ENCODE results near the gene NFATC3.
A peak's percentile ranks its signal among the peaks of the same experiment; 100 is the strongest.
"Not testable (repeated sequence)": the region's sequence is repeated elsewhere in the genome, so short reads cannot be mapped to it uniquely, and the experiment has no call there.

Gene NFATC3

DNA sequence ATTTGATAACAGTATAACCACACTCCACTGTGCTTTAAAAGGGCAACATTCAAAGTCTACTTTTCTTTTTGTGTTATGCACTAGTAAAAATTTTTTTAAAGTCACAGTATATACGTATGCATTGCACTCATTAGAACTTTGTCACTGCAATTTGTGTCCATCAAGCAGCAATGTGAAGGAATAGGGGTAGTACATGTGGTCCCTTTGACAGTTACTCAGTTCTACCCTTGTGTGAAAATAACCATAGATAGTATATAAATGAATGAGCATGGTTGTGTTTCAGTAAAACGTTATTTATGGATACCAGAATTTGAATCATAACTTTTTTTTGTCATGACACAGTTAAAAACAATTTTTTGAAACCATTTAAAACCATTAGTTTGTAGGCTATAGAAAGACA is 30.7 kb downstream of the NFATC3 start:
- H3K9me3 Mint-ChIP-seq = peaks cover 20% of the 10 kb centered on the region
- no peaks in the 10 kb centered on the region for H3K27me3 Mint-ChIP-seq (ENCODE audit: low read depth)
- TF ChIP-seq, protein P1, sequence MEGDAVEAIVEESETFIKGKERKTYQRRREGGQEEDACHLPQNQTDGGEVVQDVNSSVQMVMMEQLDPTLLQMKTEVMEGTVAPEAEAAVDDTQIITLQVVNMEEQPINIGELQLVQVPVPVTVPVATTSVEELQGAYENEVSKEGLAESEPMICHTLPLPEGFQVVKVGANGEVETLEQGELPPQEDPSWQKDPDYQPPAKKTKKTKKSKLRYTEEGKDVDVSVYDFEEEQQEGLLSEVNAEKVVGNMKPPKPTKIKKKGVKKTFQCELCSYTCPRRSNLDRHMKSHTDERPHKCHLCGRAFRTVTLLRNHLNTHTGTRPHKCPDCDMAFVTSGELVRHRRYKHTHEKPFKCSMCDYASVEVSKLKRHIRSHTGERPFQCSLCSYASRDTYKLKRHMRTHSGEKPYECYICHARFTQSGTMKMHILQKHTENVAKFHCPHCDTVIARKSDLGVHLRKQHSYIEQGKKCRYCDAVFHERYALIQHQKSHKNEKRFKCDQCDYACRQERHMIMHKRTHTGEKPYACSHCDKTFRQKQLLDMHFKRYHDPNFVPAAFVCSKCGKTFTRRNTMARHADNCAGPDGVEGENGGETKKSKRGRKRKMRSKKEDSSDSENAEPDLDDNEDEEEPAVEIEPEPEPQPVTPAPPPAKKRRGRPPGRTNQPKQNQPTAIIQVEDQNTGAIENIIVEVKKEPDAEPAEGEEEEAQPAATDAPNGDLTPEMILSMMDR (IDR thresholded peaks at IDR 0.05; ENCODE audit: unreplicated experiment in 3 of 3) = no peak
- H3K4me3 Mint-ChIP-seq = no peak overlapping the region
- no peak overlapping the region for H3K27ac Mint-ChIP-seq
- peaks cover 25% of the 10 kb centered on the region for H3K36me3 Mint-ChIP-seq (ENCODE audit: low read depth)
- H3K4me1 Mint-ChIP-seq = no peaks in the 10 kb centered on the region

DNA sequence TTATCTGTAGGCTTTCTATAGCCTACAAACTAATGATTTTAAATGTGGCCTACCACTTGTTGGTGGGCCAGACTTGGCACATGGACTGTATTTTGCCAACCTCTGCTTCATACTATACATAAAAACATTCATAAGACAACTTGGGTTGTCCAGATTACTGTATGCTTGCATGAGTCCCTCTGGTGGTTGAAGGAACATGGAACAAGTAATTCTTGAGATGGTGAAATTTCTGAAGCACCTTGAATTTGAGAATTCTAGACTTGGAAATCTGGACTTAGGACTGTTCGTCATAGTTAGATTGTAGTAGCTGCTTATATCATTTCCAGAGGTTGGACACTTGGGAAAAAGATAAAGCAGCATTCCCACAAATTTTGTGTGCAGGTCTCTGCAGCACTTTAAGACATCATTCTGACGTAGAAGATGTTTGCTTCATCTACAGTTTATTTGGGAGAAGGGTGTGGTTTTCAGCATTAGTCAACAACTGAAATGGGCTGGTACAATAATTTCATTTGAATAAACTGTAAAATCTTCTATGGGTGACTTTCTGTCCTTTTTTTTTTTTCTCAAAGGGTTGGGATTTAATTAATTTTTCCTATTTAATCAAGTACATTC is 31.2 kb downstream of the NFATC3 start:
- H3K36me3 Mint-ChIP-seq (ENCODE audit: low read depth) = peaks cover 20% of the 10 kb centered on the region

DNA sequence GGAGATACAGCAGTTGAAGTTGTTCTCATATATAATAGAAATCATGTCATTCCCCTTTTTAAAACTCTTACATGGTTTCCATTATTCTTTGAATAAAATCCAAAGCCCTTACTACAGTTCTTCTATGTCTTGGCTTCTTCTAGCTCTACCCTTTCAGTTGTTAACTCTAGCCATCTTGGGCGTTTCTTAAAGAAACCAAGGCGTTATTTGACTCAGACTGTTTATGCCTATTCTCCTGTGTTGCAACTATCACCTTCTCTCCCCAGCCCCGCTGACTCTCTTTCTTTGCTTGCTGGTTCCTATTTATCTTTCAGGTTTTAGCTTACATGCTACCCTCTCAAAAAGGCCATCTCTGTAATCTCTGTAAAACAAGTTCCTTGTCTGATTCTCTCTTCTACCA is 32.7 kb downstream of the NFATC3 start:
- Mint-ChIP-seq H3K4me3 (no peak overlapping the region), H3K4me1 (no peaks in the 10 kb centered on the region), H3K36me3 (ENCODE audit: low read depth) (peaks cover 19% of the 10 kb centered on the region), H3K27me3 (ENCODE audit: low read depth) (no peaks in the 10 kb centered on the region), H3K27ac (no peak overlapping the region), H3K9me3 (peaks cover 4% of the 10 kb centered on the region)
- TF ChIP-seq, protein P1 (IDR thresholded peaks at IDR 0.05; ENCODE audit: unreplicated experiment in 3 of 3) = no peak

More for the DNA sequence above, 31.2 kb downstream of the NFATC3 start:
- Mint-ChIP-seq H3K4me3 (no peak overlapping the region), H3K9me3 (peaks cover 15% of the 10 kb centered on the region), H3K27ac (no peak overlapping the region), H3K4me1 (no peaks in the 10 kb centered on the region), H3K27me3 (ENCODE audit: low read depth) (no peaks in the 10 kb centered on the region)
- TF ChIP-seq, protein P1 (IDR thresholded peaks at IDR 0.05; ENCODE audit: unreplicated experiment in 3 of 3) = peak; percentile 47 to 53 (median 49)

DNA sequence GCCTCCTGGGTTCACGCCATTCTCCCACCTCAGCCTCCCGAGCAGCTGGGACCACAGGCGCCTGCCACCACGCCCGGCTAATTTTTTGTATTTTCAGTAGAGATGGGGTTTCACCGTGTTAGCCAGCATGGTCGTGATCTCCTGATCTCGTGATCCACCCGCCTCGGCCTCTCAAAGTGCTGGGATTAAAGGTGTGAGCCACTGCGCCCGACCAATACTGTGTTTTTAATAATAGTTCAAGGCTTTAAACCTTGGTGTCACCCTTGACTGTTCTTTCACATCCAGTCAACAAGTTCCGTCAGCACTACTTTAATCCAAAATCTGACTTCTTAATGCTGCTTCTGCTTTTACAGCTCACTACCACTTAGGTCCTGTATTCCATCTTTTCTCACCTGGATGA is 33.8 kb downstream of the NFATC3 start:
- not testable (repeated sequence) for H3K9me3 Mint-ChIP-seq; H3K27me3 Mint-ChIP-seq (ENCODE audit: low read depth); H3K4me3 Mint-ChIP-seq; H3K4me1 Mint-ChIP-seq; H3K27ac Mint-ChIP-seq
- peaks cover 15% of the 10 kb centered on the region for H3K36me3 Mint-ChIP-seq (ENCODE audit: low read depth)

DNA sequence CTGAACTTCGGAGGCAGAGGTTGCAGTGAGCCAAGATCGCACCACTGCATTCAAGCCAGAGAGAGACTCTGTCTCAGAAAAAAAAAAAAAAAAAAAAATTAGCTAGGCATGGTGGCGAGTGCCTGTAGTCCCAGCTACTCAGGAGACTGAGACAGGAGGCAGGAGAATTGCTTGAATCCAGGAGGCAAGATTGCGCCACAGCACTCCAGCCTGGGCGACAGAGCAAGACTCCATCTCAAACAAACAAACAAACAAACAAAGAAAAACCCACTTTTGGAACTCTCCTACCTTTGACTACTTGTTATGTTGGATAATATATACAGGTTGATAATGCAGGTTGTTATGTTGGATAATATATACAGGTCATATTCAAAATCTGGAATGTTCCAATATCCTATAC is 35.3 kb downstream of the NFATC3 start:
- H3K27ac Mint-ChIP-seq = not testable (repeated sequence)

DNA sequence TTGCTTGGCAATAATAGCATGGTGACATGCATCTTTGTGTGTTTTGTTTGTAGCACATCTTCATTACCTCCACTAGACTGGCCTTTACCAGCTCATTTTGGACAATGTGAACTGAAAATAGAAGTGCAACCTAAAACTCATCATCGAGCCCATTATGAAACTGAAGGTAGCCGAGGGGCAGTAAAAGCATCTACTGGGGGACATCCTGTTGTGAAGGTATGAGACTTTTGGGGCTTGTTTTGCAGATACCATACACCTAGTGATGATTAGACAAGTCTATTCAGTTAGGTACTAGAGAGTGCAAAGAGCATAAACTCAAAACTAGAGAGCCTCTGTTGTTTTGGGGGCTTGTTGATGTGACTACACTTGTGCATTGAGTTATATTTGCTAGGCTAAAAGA is 41.2 kb downstream of the NFATC3 start:
- Mint-ChIP-seq H3K4me3 (no peak overlapping the region), H3K27me3 (ENCODE audit: low read depth) (no peaks in the 10 kb centered on the region), H3K27ac (no peak overlapping the region), H3K4me1 (no peaks in the 10 kb centered on the region), H3K36me3 (ENCODE audit: low read depth) (peaks cover 29% of the 10 kb centered on the region), H3K9me3 (no peaks in the 10 kb centered on the region)
- TF ChIP-seq, protein P1 (IDR thresholded peaks at IDR 0.05; ENCODE audit: unreplicated experiment in 3 of 3) = no peak

More for the DNA sequence above, 35.3 kb downstream of the NFATC3 start:
- peaks cover 19% of the 10 kb centered on the region for H3K36me3 Mint-ChIP-seq (ENCODE audit: low read depth)
- H3K27me3 Mint-ChIP-seq (ENCODE audit: low read depth); H3K4me1 Mint-ChIP-seq; H3K4me3 Mint-ChIP-seq; H3K9me3 Mint-ChIP-seq: not testable (repeated sequence)

DNA sequence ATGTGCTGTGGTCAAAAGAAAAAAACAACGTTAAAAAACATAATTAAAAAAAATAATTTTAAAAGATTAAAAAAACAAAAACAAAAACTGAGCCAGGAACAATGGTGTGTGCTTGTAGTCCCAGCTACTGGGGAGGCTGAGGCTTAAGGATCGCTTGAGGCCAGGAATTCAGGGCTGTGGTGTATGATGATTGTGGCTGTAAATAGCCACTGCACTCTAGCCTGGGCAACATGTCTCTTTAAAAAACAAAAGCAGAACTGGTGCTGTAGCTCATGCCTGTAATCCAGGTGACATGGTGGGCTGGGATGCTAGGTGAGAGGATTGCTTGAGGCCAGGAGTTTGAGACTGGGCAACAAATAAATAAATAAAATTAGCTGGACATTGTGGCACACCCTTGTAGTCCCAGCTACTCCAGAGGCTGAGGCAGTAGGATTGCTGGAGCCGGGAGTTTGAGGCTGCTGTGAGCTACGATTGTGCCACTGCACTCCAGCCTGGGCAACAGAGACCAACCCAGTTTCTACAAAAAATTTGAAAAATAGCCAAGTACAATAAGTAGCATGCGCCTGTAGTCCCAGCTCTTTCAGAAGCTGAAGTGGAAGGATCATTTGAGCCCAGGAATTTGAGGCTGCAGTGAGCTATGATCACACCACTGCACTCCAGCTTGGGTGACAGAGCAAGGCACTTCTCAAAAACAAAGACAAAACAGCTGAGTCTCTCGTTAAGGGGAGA is 43.6 kb downstream of the NFATC3 start:
- Mint-ChIP-seq H3K4me1 (no peaks in the 10 kb centered on the region), H3K9me3 (no peaks in the 10 kb centered on the region), H3K27me3 (ENCODE audit: low read depth) (no peaks in the 10 kb centered on the region), H3K4me3 (no peak overlapping the region), H3K36me3 (ENCODE audit: low read depth) (peaks cover 32% of the 10 kb centered on the region), H3K27ac (peak overlapping the region in 1 of 3 experiments; percentile 47)
- TF ChIP-seq, protein P1 (IDR thresholded peaks at IDR 0.05; ENCODE audit: unreplicated experiment in 3 of 3) = no peak
